ENCODE results near the gene APMAP. TPM values are rescaled to one million over a fixed set of nuclear protein-coding genes. Genes with fewer than 3 reads are reported as not detected.

The APMAP gene
- total and polyA plus RNA-seq, 7 donors, result 19.9 to 44.5 (median 25.5) TPM

DNA sequence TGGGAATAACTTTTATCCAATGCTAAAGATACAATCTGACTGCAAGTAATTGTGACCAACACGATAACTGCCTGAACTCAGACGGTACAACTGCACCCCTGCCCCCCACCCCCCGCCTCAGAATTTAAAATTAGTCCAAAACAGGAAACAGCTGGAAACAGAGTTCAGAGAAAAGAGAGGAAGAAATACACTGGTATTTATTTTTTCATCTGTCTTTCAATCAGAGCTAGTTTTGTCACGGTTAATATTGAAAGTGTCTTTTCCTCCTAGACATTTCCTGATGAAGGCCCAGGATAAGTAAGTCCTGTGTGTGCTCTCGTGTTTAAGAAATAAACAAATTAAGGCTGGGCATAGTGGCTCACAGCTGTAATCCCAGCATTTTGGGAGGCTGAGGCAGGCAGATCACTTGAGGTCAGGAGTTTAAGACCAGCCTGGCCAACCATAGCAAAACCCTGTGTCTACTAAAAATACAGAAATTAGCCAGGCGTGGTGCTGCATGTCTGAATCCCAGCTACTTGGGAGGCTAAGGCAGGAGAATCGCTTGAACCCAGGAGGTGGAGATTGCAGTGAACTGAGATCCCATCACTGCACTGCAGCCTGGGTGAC is 43.9 kb upstream of the APMAP start:
- Histone ChIP-seq H3K9me3 (no peaks in the 10 kb centered on the region), H3K4me1 (peaks cover 82% of the 10 kb centered on the region), H3K36me3 (ENCODE audit: insufficient read depth in 1 of 2, low read depth in 1 of 2) (no peaks in the 10 kb centered on the region), H3K4me3 (no peak overlapping the region), H3K27me3 (ENCODE audit: insufficient read depth in 3 of 3, low read length in 2 of 3) (no peaks in the 10 kb centered on the region), H3K27ac (peak overlapping the region; percentile 89)
- intact Hi-C loops (cut with DNase I), result loop anchor here (2.0 to 5.0 kb wide), 2 partner anchors 18 to 34 kb away; no protein-coding TSS in a partner anchor
- ATAC-seq (no peak), DNase-seq (peak in 1 of 2 donors; percentile 2)
- TF ChIP-seq, protein P1, sequence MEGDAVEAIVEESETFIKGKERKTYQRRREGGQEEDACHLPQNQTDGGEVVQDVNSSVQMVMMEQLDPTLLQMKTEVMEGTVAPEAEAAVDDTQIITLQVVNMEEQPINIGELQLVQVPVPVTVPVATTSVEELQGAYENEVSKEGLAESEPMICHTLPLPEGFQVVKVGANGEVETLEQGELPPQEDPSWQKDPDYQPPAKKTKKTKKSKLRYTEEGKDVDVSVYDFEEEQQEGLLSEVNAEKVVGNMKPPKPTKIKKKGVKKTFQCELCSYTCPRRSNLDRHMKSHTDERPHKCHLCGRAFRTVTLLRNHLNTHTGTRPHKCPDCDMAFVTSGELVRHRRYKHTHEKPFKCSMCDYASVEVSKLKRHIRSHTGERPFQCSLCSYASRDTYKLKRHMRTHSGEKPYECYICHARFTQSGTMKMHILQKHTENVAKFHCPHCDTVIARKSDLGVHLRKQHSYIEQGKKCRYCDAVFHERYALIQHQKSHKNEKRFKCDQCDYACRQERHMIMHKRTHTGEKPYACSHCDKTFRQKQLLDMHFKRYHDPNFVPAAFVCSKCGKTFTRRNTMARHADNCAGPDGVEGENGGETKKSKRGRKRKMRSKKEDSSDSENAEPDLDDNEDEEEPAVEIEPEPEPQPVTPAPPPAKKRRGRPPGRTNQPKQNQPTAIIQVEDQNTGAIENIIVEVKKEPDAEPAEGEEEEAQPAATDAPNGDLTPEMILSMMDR (IDR thresholded peaks at IDR 0.05), result no peak
- 40 to 50% (median 42%) methylated on average over 7 of the region's 7 CpGs for WGBS, 3 donors

DNA sequence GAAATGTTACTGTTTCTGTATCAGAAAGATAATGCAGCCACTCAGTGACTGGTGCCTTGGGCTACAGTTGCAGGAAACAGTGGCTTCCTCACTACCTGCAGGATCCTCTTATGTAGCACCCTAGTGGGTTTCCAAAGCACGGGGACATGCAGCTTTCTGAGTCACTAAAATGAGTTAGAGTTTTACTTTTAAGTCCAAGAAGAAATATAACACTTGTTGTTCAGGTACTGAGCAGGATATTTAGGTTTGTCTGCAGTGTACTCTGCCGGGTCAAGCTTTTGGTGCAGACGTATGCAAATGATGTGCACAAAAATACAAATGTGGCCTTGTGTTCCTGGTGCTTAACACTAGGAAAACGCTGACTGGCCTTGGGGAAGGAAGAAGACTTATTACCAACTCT is 43.4 kb upstream of the APMAP start:
- Histone ChIP-seq H3K27ac (peak overlapping the region; percentile 27), H3K4me1 (peaks cover 81% of the 10 kb centered on the region)

DNA sequence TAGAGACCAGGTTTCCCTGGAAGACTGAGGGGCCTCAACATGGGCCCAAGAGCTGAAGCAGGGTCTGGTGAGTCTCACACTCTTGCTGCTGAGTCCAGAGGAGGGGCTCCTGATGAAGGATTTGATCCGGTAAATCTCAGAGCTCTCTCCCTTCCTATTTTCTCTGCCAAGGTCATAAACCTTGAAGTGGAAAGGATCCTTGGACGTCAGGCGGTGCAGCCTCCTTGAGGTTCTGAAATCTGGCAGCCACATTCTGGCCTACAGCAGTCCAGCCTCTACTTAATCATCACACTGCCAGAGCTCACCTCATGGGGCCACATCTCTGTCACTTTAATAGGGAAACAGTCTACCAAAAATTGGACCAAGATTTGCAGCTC is 41.4 kb upstream of the APMAP start:
- Histone ChIP-seq H3K27me3 (ENCODE audit: insufficient read depth in 3 of 3, low read length in 2 of 3) (no peaks in the 10 kb centered on the region), H3K27ac (peak overlapping the region; percentile 54), H3K36me3 (ENCODE audit: insufficient read depth in 1 of 2, low read depth in 1 of 2) (peaks cover 0 to 15% of the 10 kb centered on the region in 2 donors), H3K9me3 (no peaks in the 10 kb centered on the region), H3K4me1 (peaks cover 61% of the 10 kb centered on the region), H3K4me3 (no peak overlapping the region)
- peak in 2 of 4 donors; percentile 6 to 7 for ATAC-seq
- intact Hi-C loops (cut with DNase I), result loop anchor here in 1 of 2 donors (5.0 kb wide), 1 partner anchor 37 kb away; no protein-coding TSS in a partner anchor
- TF ChIP-seq, protein P1 (IDR thresholded peaks at IDR 0.05), result no peak
- peak in 1 of 2 donors; percentile 1 for DNase-seq
- WGBS, 3 donors, result 40 to 48% (median 44%) methylated on average over 3 of the region's 3 CpGs

More for the DNA sequence above, 43.4 kb upstream of the APMAP start:
- Histone ChIP-seq H3K9me3 (no peaks in the 10 kb centered on the region), H3K27me3 (ENCODE audit: insufficient read depth in 3 of 3, low read length in 2 of 3) (no peaks in the 10 kb centered on the region), H3K4me3 (no peak overlapping the region), H3K36me3 (ENCODE audit: insufficient read depth in 1 of 2, low read depth in 1 of 2) (no peaks in the 10 kb centered on the region)
- WGBS, 3 donors, result 36 to 41% (median 37%) methylated on average over 4 of the region's 4 CpGs
- intact Hi-C loops (cut with DNase I), result loop anchor here (2.0 to 5.0 kb wide), 2 partner anchors 19 to 34 kb away; no protein-coding TSS in a partner anchor
- TF ChIP-seq, protein P1 (IDR thresholded peaks at IDR 0.05), result no peak
- DNase-seq (no peak), ATAC-seq (no peak)

DNA sequence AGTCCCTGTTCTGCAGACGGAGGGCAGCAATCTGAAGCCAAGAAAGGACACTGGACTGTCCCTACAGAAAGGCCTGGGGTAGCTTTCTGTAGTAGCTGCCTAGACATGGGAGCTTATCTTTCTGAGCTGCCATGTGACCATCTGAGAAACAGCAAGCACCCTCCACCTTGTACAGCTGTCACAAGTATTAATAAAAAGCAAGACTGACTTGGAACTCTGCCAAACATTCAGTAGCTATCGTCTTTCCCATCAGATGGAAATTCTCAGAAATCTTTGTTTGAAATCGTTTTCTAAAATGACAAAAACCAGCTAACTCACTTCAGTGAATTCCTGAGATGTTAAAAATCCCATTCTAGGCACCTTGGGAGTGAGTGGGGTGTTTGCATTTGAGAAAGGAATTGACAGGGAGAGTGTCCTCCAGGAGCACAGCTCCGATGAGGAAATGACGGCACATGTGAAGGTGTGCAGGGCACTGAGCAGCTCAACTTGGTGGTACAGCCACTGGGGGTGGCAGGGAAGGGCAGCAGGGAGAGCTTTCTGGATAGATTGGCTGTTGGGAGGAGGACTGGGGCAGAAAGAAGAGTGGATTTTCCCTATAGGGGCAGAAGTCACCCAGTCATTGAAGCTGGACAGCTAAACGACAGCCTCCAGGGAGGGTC is 40.8 kb upstream of the APMAP start:
- H3K27me3 ChIP-seq (ENCODE audit: insufficient read depth in 3 of 3, low read length in 2 of 3), result no peaks in the 10 kb centered on the region
- peaks cover 56% of the 10 kb centered on the region for H3K4me1 ChIP-seq
- H3K36me3 ChIP-seq (ENCODE audit: insufficient read depth in 1 of 2, low read depth in 1 of 2), result peaks cover 0 to 18% of the 10 kb centered on the region in 2 donors
- no peaks in the 10 kb centered on the region for H3K9me3 ChIP-seq
- H3K4me3 ChIP-seq, result no peak overlapping the region
- H3K27ac ChIP-seq, result peak overlapping the region; percentile 54
- intact Hi-C loops (cut with DNase I), result loop anchor here in 1 of 2 donors (5.0 kb wide), 1 partner anchor 36 kb away; no protein-coding TSS in a partner anchor
- 31 to 33% (median 32%) methylated on average over 6 of the region's 6 CpGs for WGBS, 3 donors
- ATAC-seq, result peak; percentile 36 to 72 (median 50)
- TF ChIP-seq, protein P1 (IDR thresholded peaks at IDR 0.05), result no peak
- peak in 1 of 2 donors; percentile 3 for DNase-seq
